Esophagus squamous epithelium (tissue), 5 donors: ENCODE results near the gene TMEM140. TPM values are rescaled to one million over a fixed set of nuclear protein-coding genes. Genes with fewer than 3 reads are reported as not detected.

ENCODE experiments used
- DNase-seq: peaks from one replicate; lab custom pipeline; 2025; lab: John Stamatoyannopoulos, UW
- H3K27ac ChIP-seq, 4 donors: fragments of 200-600 bp; sonication (generic); one replicate each; pipeline ENCODE4 v1.5.1; 2016 to 2019; ENCODE audit warnings: mild to moderate bottlenecking in 1 of 4
- H3K27me3 ChIP-seq, 4 donors: fragments of 200-600 bp; sonication (generic); 1 replicate in 3 of 4; 2 replicates in 1 of 4; pipeline versions ENCODE4 v1.5.1 to v1.6.0; 2017 to 2021; ENCODE audit warnings: antibody characterized with exemption in 1 of 4
- H3K36me3 ChIP-seq, 3 donors: fragments of 200-600 bp; sonication (generic); one replicate each; pipeline ENCODE4 v1.5.1; 2016 to 2019
- H3K4me1 ChIP-seq, 3 donors: fragments of 200-600 bp; sonication (generic); one replicate each; pipeline ENCODE4 v1.5.1; 2017 to 2019
- H3K4me3 ChIP-seq, 4 donors: fragments of 200-600 bp; sonication (generic); 1 replicate in 3 of 4; 2 replicates in 1 of 4; pipeline ENCODE4 v1.5.1; 2016 to 2019; ENCODE audit warnings: mild to moderate bottlenecking in 2 of 4, moderate library complexity in 1 of 4
- H3K9me3 ChIP-seq, 3 donors: fragments of 200-600 bp; sonication (generic); one replicate each; pipeline ENCODE4 v1.5.1; 2016 to 2019
- POLR2A ChIP-seq, 4 donors: fragments of 450-650 bp; IDR thresholded peaks; one replicate each; pipeline ENCODE4 v1.6.1; 2017; ENCODE audit warnings: antibody characterized with exemption in 4 of 4, mild to moderate bottlenecking in 4 of 4, moderate library complexity in 3 of 4
- WGBS, 2 donors: methylation state at CpG; one replicate each; pipeline ENCODE4 v1.1.5; 2018; 5-methylcytosine and 5-hydroxymethylcytosine counted together
- intact Hi-C: fragments of 100-400 bp; cut with DNase I; formaldehyde crosslinking; loops from one replicate; pipeline ENCODE4 v1.15.0; 2022
- total RNA-seq, 4 donors: library from RNA; depleted of rRNA; stranded (reverse); fragments of >200 nt; gene quantifications; one replicate each; pipeline ENCODE4 v1.1.0, GENCODE V29; 2016
- TF ChIP-seq, protein P1 (sequence below), 6 experiments: fragments of 450-650 bp in 4 of 6; fragments of 200-600 bp in 2 of 6; sonication (generic) in 2 of 6; IDR thresholded peaks; one replicate each; pipeline ENCODE4 v1.5.1; 2016 to 2019; ENCODE audit warnings: antibody characterized with exemption in 6 of 6, mild to moderate bottlenecking in 4 of 6, moderate library complexity in 4 of 6
- donor health status: DM: yes; HTN: yes; CAD: no.

TMEM140 gene
- total RNA-seq, 4 donors from 2014 or later, result 0.57 to 9.5 (median 5.2) TPM

DNA sequence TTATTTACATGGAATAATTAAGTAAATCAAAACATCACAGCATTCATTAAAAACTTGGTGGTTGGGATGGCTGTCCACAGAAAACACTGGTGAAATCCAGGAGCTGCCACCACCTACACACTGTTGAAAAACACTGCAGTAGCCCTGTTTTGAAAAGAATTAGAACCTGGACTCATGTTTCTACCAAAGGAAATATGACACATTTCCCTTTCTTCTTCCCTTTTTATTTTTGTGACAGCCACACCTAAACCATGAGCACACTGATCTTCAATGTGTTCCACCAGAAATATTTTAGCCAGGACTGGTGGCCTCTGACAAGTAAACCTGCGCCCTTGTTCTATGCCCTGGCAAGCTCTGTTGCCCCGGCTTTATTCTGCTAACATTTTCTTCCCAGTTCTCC is 3.3 kb downstream of the TMEM140 start:
- WGBS, 2 donors, result 71 to 84% methylated on average over 2 of the region's 2 CpGs
- no peaks in the 10 kb centered on the region for H3K27me3 ChIP-seq
- peaks cover 10 to 47% (median 18%) of the 10 kb centered on the region in 3 donors for H3K4me1 ChIP-seq
- peaks cover 0 to 10% (median 0%) of the 10 kb centered on the region in 3 donors for H3K9me3 ChIP-seq
- H3K27ac ChIP-seq, result peak overlapping the region in 3 of 4 donors; percentile 71 to 95 (median 87)
- DNase-seq, result no peak
- H3K4me3 ChIP-seq, result peak overlapping the region in 1 of 4 donors; percentile 74
- H3K36me3 ChIP-seq, result no peaks in the 10 kb centered on the region
- TF ChIP-seq POLR2A (IDR thresholded peaks at IDR 0.05), result no peak
- TF ChIP-seq, protein P1, sequence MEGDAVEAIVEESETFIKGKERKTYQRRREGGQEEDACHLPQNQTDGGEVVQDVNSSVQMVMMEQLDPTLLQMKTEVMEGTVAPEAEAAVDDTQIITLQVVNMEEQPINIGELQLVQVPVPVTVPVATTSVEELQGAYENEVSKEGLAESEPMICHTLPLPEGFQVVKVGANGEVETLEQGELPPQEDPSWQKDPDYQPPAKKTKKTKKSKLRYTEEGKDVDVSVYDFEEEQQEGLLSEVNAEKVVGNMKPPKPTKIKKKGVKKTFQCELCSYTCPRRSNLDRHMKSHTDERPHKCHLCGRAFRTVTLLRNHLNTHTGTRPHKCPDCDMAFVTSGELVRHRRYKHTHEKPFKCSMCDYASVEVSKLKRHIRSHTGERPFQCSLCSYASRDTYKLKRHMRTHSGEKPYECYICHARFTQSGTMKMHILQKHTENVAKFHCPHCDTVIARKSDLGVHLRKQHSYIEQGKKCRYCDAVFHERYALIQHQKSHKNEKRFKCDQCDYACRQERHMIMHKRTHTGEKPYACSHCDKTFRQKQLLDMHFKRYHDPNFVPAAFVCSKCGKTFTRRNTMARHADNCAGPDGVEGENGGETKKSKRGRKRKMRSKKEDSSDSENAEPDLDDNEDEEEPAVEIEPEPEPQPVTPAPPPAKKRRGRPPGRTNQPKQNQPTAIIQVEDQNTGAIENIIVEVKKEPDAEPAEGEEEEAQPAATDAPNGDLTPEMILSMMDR (IDR thresholded peaks at IDR 0.05), result no peak
- intact Hi-C loops, result no loop called here

DNA sequence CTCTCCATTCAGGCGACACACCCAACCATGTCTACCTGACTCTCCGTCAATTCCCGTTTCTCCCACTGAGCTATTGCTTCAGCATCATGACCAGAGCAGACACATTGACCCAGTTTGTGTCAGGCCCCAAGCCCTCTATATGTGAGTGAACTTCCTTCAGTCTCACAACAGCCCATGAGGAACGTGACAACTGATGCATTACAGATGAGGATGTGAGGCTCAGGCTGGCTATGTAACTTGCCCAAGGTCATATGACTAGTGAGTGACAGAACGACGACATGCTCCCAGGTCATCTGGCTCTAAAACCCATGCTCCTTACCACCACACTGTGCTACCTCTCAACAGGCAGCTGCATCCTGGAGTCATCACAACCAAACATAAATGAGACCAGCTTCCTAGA is 3.7 kb downstream of the TMEM140 start:
- intact Hi-C loops, result no loop called here
- WGBS, 2 donors, result 62 to 87% methylated on average over 6 of the region's 6 CpGs
- TF ChIP-seq POLR2A (IDR thresholded peaks at IDR 0.05), result no peak
- TF ChIP-seq, protein P1 (IDR thresholded peaks at IDR 0.05), result no peak
- DNase-seq, result no peak
- Histone ChIP-seq H3K4me3 (no peak overlapping the region), H3K27me3 (no peaks in the 10 kb centered on the region), H3K27ac (peak overlapping the region in 3 of 4 donors; percentile 71 to 95 (median 87)), H3K36me3 (no peaks in the 10 kb centered on the region), H3K9me3 (peaks cover 0 to 14% (median under 1%) of the 10 kb centered on the region in 3 donors), H3K4me1 (peaks cover 10 to 43% (median 17%) of the 10 kb centered on the region in 3 donors)

GRCh38 chr7:135152442-135152841 is 4.6 kb downstream of the TMEM140 start:
- peaks cover 3 to 34% (median 8%) of the 10 kb centered on the region in 3 donors for H3K4me1 ChIP-seq
- 86 to 93% methylated on average over 1 of the region's 1 CpG for WGBS, 2 donors
- TF ChIP-seq, protein P1 (IDR thresholded peaks at IDR 0.05), result no peak
- no peak for TF ChIP-seq POLR2A (IDR thresholded peaks at IDR 0.05)
- H3K4me3 ChIP-seq, result no peak overlapping the region
- H3K9me3 ChIP-seq, result peaks cover 0 to 22% (median 6%) of the 10 kb centered on the region in 3 donors
- DNase-seq, result no peak
- no peaks in the 10 kb centered on the region for H3K27me3 ChIP-seq
- H3K36me3 ChIP-seq, result peaks cover 0 to 4% (median 0%) of the 10 kb centered on the region in 3 donors
- no peak overlapping the region for H3K27ac ChIP-seq
- intact Hi-C loops, result no loop called here

DNA sequence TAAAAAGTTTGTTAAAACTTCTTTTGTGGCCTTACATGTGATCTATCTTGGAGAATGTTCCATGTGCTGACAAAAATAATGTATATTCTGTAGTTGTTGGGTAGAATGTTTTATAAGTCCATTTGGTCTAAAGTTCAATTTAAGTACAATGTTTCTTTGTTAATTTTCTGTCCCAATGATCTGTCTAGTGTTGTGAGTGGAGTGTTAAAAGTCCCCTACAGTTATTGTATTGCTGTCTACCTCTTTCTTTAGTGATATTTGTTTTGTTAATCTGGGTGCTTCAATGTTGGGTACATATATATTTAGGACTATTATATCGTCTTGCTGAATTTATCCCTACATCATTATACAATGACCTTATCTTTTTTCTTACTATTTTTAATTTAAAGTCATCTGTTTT is 6.9 kb downstream of the TMEM140 start:
- WGBS, 2 donors, result 92 to 100% methylated on average over 1 of the region's 1 CpG
- H3K9me3 ChIP-seq, result peaks cover 0 to 22% (median 6%) of the 10 kb centered on the region in 3 donors
- no peaks in the 10 kb centered on the region for H3K27me3 ChIP-seq
- intact Hi-C loops, result no loop called here
- H3K4me3 ChIP-seq, result no peak overlapping the region
- H3K4me1 ChIP-seq, result peaks cover 0 to 35% (median 19%) of the 10 kb centered on the region in 3 donors
- peaks cover 0 to 6% (median 0%) of the 10 kb centered on the region in 3 donors for H3K36me3 ChIP-seq
- TF ChIP-seq, protein P1 (IDR thresholded peaks at IDR 0.05), result no peak
- TF ChIP-seq POLR2A (IDR thresholded peaks at IDR 0.05), result no peak
- H3K27ac ChIP-seq, result no peak overlapping the region
- no peak for DNase-seq

DNA sequence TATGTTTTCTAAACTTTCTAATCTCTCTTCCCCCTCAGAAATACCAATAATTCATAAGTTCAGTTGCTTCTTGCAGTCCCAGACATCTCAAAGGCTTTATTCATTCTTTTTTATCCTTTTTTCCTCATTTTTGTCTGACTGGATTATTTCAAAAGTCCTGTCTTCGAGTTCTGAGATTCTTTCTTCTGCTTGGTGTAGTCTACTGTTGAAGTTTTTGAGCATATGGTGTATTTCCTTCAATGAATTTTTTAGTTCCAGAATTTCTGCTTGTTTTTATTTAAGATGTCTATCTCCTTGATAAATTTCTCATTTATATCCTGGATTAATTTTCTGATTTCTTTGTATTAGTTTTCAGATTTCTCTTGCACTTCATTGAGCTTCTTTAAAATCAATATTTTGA is 8.4 kb downstream of the TMEM140 start:
- DNase-seq, result no peak

More for the DNA sequence above, 8.4 kb downstream of the TMEM140 start:
- 89 to 97% methylated on average over 1 of the region's 1 CpG for WGBS, 2 donors
- Histone ChIP-seq H3K36me3 (peaks cover 0 to 6% (median 0%) of the 10 kb centered on the region in 3 donors), H3K9me3 (peaks cover 0 to 22% (median 6%) of the 10 kb centered on the region in 3 donors), H3K27me3 (no peaks in the 10 kb centered on the region), H3K27ac (no peak overlapping the region), H3K4me3 (no peak overlapping the region), H3K4me1 (peaks cover 0 to 34% (median 25%) of the 10 kb centered on the region in 3 donors)
- intact Hi-C loops, result no loop called here
- TF ChIP-seq, protein P1 (IDR thresholded peaks at IDR 0.05), result no peak
- no peak for TF ChIP-seq POLR2A (IDR thresholded peaks at IDR 0.05)
